Psoas muscle (tissue), 8 donors: ENCODE measurements around the gene CDKL4. TPM values are rescaled to one million over a fixed set of nuclear protein-coding genes. Genes with fewer than 3 reads are reported as not detected.
"Not testable (repeated sequence)": the region's sequence is repeated elsewhere in the genome, so short reads cannot be mapped to it uniquely, and the experiment has no call there.

Experiments
- ATAC-seq, 4 donors: fragments of 200-7000 bp; cut with Tn5 transposase; one replicate each; pipeline ENCODE4 v1.9.1; 2020; ENCODE audit warnings: moderate library complexity in 3 of 4, mild to moderate bottlenecking in 2 of 4
- DNase-seq, 2 donors: peaks; one replicate each; pipeline ENCODE4 v3.0.0-alpha.2; 2020
- H3K27ac ChIP-seq: fragments of 200-600 bp; one replicate; pipeline ENCODE4 v1.8.0; 2022
- H3K27me3 ChIP-seq, 3 donors: fragments of 200-600 bp in 1 of 3; one replicate each; pipeline versions ENCODE4 v1.6.1 to v1.8.0; 2013 to 2022; ENCODE audit warnings: low read length in 2 of 3, mild to moderate bottlenecking in 2 of 3, moderate library complexity in 1 of 3; ENCODE audit not compliant: insufficient read depth in 3 of 3
- H3K36me3 ChIP-seq, 2 donors: fragments of 200-600 bp in 1 of 2; one replicate each; pipeline versions ENCODE4 v1.6.1 to v1.8.0; 2013 to 2022; ENCODE audit warnings: low read depth in 1 of 2, mild to moderate bottlenecking in 1 of 2, moderate library complexity in 1 of 2; ENCODE audit not compliant: insufficient read depth in 1 of 2
- H3K4me1 ChIP-seq: fragments of 200-600 bp; one replicate; pipeline ENCODE4 v1.8.0; 2022
- H3K4me3 ChIP-seq: fragments of 200-600 bp; one replicate; pipeline ENCODE4 v1.8.0; 2022; ENCODE audit warnings: mild to moderate bottlenecking
- H3K9me3 ChIP-seq: fragments of 200-600 bp; one replicate; pipeline ENCODE4 v1.8.0; 2022
- WGBS, 3 donors: extraction: QIAGEN DNeasy Blood & Tissue Kit; methylation state at CpG; one replicate each; pipeline versions ENCODE4 v1.1.6 to v1.1.7; 2013; 5-methylcytosine and 5-hydroxymethylcytosine counted together
- intact Hi-C, 2 donors: fragments of 100-400 bp; cut with DNase I; formaldehyde crosslinking; loops; one replicate each; pipeline versions ENCODE4 v1.11.0 to v1.14.2; 2022
- polyA plus RNA-seq, 3 donors: library from polyadenylated mRNA; stranded (reverse); fragments of 200-250 nt; gene quantifications; one replicate each; pipeline ENCODE4 v1.2.3, GENCODE V29; 2013
- total RNA-seq, 4 donors: library from RNA; stranded (reverse); fragmentation: NEBNext Ultra II Directional in 2 of 4; extraction: Animal tissue kit (Norgen Biotek cat#: 25700) in 2 of 4; gene quantifications; one replicate each; pipeline versions ENCODE4 v1.2.1 to v1.2.4, GENCODE V29; 2021 to 2023
- TF ChIP-seq, protein P1 (sequence below): fragments of 200-600 bp; IDR thresholded peaks from one replicate; pipeline ENCODE4 v1.8.0; 2022; ENCODE audit warnings: antibody characterized with exemption
- donor health status: healthy with polysubstance abuse.
- donor health status: DM: no; HTN: no; CAD: no; lungs with moderate emphysema.
- donor health status: Bipolar disorder and iron deficiency.
- donor health status: healthy.
- donor health status: DM: yes; HTN: yes; CAD: no.
- donor health status: DM: no; HTN: no; CAD: no.
- donor health status: DM: no; HTN: no; CAD: no.
- donor health status: DM: yes; HTN: yes; CAD: no.

The CDKL4 gene
- total and polyA plus RNA-seq, 7 donors = 0.06 to 0.99 (median 0.44) TPM; not detected in 3

DNA sequence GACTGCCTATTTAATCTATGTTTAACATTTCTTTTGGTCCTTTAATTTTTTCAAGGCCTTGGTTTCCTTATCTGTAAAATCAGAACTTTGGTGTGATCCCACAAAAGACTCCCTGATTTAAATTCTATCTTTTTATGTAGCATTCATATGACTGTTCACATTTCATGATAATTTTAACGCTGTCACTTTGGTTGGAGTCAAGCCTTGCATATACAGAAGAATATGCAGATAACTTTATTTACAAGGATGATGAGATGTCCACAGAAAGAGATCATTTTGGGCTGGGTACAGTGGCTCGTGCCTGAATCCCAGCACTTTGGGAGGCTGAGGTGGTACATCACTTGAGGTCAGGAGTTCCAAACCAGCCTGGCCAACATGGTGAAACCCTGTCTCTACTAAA is 84.5 kb downstream of the CDKL4 start:
- ATAC-seq (no peak), DNase-seq (no peak)
- H3K4me3 ChIP-seq = no peak overlapping the region
- intact Hi-C loops = no loop called here
- whole genome bisulfite sequencing, 3 donors = 96 to 97% (median 96%) methylated on average over 2 of the region's 2 CpGs
- TF ChIP-seq, protein P1, sequence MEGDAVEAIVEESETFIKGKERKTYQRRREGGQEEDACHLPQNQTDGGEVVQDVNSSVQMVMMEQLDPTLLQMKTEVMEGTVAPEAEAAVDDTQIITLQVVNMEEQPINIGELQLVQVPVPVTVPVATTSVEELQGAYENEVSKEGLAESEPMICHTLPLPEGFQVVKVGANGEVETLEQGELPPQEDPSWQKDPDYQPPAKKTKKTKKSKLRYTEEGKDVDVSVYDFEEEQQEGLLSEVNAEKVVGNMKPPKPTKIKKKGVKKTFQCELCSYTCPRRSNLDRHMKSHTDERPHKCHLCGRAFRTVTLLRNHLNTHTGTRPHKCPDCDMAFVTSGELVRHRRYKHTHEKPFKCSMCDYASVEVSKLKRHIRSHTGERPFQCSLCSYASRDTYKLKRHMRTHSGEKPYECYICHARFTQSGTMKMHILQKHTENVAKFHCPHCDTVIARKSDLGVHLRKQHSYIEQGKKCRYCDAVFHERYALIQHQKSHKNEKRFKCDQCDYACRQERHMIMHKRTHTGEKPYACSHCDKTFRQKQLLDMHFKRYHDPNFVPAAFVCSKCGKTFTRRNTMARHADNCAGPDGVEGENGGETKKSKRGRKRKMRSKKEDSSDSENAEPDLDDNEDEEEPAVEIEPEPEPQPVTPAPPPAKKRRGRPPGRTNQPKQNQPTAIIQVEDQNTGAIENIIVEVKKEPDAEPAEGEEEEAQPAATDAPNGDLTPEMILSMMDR = no peak
- H3K9me3 ChIP-seq = no peaks in the 10 kb centered on the region
- no peaks in the 10 kb centered on the region for H3K36me3 ChIP-seq
- H3K4me1 ChIP-seq = peaks cover 13% of the 10 kb centered on the region
- no peaks in the 10 kb centered on the region for H3K27me3 ChIP-seq
- no peak overlapping the region for H3K27ac ChIP-seq

DNA sequence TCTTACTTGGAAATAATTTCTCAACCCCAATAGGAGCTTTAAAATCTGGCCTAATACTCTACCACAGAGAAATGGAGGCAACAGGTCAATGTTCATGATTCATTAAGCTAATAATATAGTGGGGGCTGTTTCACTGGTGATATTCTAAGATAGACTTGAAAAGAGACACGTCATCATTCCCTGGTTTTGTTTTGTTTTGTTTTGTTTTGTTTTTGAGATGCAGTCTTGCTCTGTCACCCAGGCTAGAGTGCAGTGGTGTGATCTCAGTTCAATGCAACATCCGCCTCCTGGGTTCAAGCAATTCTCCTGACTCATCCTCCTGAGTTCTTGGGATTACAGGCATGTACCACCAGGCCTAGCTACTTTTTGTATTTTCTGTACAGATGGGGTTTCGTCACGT is 85.4 kb downstream of the CDKL4 start:
- H3K4me1 ChIP-seq = peaks cover 13% of the 10 kb centered on the region
- no peak overlapping the region for H3K4me3 ChIP-seq
- H3K9me3 ChIP-seq = no peaks in the 10 kb centered on the region
- H3K27ac ChIP-seq = no peak overlapping the region
- TF ChIP-seq, protein P1 = no peak
- ATAC-seq (no peak), DNase-seq (no peak)
- H3K36me3 ChIP-seq = no peaks in the 10 kb centered on the region
- WGBS, 3 donors = 90 to 95% (median 94%) methylated on average over 4 of the region's 4 CpGs
- H3K27me3 ChIP-seq = no peaks in the 10 kb centered on the region
- intact Hi-C loops = no loop called here

GRCh38 chr2:39156846-39157245 is 86.9 kb downstream of the CDKL4 start:
- intact Hi-C loops = no loop called here
- WGBS, 3 donors = 84 to 88% (median 84%) methylated on average over 6 of the region's 6 CpGs
- ATAC-seq (no peak), DNase-seq (no peak)
- Histone ChIP-seq H3K27me3 (no peaks in the 10 kb centered on the region), H3K4me1 (peaks cover 13% of the 10 kb centered on the region), H3K36me3 (no peaks in the 10 kb centered on the region), H3K4me3 (no peak overlapping the region), H3K9me3 (no peaks in the 10 kb centered on the region), H3K27ac (no peak overlapping the region)
- TF ChIP-seq, protein P1 = no peak

- Histone ChIP-seq H3K27ac (no peak overlapping the region), H3K4me1 (peaks cover 6% of the 10 kb centered on the region), H3K36me3 (no peaks in the 10 kb centered on the region), H3K4me3 (no peak overlapping the region), H3K9me3 (no peaks in the 10 kb centered on the region), H3K27me3 (no peaks in the 10 kb centered on the region)
- intact Hi-C loops = no loop called here
- ATAC-seq (peak in 1 of 4 donors; percentile 32), DNase-seq (no peak)
- TF ChIP-seq, protein P1 = no peak
Measured at GRCh38 chr2:39156107-39156506, 87.7 kb downstream of the CDKL4 start.

- intact Hi-C loops, DNase-seq, H3K4me1 ChIP-seq, H3K9me3 ChIP-seq, H3K27me3 ChIP-seq, H3K36me3 ChIP-seq, H3K27ac ChIP-seq, H3K4me3 ChIP-seq: not testable (repeated sequence)
- ATAC-seq = peak in 3 of 4 donors; percentile 25 to 52 (median 46)
- 41 to 70% (median 60%) methylated on average over 4 of the region's 4 CpGs for WGBS, 3 donors
Measured at GRCh38 chr2:39155573-39155972, 88.2 kb downstream of the CDKL4 start.
